Stimulated activated CD8-positive, alpha-beta memory T cell treated with anti-CD3 and anti-CD28 coated beads, Interleukin-7, amount 100 ng/mL, for 24 hours (primary cell): Measurements from ENCODE around the gene PTPN22.

ENCODE experiments used
- DNase-seq: peaks from one replicate; pipeline ENCODE4 v3.0.0-alpha.2; 2020; ENCODE audit warnings: low read depth

PTPN22 gene

DNA sequence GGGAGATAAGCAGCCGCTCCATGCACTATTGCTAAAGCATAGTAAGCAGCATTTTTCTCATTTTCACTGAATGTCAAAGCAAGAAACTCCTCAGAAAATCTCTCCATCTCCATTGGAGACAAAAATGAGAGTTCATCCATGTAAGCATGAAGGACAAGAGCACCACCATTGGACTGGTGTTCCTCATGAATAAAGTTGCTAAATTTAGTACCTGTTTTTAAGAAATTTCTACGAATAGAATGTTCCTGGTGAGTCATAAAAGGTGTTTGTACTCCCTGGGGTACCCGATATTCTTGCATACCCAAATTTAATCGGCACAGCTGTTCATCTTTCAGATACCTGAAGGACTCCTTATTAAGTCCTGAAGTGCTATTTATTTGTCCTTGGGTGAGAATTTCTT lies 74.0 kb downstream of the PTPN22 start:
- DNase-seq = no peak

DNA sequence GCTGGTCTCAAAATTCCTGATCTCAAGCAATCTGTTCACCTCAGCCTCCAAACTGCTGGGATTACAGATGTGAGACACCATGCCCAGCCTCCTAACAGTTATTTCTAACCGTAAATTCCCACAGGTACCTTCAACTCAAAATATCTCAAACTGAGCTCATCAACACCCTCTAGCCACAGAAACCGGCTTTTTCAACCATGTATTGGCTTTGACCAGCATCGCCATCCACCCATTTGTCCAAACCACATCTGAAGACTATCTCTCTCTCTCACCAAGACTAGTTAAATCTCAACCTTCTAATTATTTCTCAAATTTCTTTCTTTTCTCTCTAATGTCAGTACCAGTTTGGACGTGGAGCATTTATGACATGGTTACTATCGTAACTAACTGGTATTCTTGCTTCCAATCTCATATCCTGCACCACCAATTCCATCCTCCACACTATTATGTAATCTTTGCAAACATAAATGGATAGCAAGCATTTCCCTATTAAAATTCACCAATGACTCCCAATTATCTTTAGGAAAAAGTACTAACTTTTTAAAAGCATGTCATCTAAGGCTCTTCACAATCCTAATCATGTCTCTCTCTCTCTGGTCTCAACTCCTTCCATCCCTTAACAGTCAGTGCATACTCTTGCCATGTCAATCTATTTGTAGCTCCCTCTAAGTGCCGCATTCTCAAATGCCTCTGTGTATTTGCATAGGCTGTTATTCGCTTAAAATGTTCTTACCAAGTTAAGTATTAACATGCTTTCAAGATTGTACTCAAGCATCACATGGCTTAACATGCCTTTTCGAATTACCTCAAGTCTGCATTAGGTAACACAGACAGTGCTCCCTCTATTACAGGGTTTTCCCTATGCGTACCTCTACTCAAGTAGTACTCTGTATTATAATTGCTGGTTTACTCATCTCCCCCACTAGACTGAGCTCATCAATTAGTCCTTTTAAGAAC lies 77.4 kb downstream of the PTPN22 start:
- DNase-seq = no peak

DNA sequence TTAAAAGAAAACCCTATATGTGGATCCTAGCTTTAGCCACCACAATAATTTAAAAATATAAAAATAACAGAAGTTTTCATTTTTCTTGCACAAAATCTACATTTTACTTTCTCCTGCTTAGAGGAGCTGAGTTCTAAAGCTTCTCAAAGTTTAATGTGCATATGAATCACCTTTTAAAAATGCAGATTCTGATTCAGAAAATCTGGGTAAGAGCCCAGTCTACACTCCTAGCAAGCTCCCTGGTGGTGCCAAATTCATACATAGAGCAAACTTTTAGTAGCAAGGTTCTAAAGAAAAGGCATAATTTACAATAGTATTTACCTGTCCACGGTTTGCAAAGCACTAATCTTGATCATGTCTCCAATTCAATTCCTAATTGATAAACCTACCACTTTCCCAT lies 78.5 kb downstream of the PTPN22 start:
- DNase-seq = no peak

DNA sequence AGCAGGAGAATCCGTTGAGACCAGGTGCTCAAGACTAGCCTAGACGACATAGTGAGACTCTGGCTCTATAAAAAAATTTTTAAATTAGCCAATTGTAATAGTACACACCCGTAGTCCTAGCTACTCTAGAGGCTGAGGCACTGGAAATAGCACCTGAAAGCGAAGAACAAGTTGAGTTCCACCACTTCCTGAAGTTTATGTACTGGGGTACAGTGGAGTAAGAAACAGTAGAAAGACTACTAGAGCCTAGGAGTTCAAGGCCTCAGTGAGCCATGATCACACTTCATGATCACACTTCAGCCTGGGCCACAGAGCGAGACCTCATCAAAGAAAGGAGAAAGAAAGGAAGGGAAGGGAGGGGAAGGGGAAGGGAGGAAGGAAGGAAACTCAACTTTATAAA lies 79.0 kb downstream of the PTPN22 start:
- DNase-seq = no peak

DNA sequence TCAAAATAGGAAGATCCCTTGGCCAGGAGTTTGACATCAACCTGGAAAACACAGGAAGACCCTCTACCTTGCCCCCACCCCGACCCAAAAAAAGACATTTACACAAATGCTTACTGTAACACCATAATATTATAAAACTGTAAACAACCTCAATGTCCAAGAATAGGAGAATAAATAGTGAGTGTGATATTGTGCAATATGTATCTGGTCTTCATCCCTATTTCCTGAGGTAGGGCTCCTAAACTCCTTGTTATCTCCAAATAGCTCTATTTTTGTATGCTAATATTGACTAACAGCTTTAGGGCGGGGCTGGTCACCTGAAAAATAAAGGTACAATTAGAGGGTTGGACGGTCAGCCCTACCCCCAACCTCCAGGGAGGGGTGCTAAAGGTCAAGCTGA lies 82.7 kb downstream of the PTPN22 start:
- DNase-seq = no peak

DNA sequence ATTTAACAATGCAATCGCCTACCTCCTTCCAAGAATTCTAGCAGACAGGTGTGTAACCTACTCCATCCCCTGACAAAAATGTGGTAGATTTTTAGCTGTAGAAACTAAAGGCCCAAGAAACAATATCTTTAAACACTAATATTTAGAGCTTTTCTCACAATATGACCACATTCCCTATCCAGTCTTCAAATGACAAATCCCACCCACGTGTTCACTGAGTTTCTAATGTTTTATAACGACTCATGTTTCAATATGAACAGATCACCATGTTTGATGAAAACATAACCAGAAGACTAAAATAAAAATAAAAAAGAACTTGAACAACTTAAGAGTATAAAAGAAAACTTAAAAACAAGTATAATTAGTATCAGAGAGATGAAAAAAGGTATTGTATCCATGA lies 83.8 kb downstream of the PTPN22 start:
- DNase-seq = no peak

DNA sequence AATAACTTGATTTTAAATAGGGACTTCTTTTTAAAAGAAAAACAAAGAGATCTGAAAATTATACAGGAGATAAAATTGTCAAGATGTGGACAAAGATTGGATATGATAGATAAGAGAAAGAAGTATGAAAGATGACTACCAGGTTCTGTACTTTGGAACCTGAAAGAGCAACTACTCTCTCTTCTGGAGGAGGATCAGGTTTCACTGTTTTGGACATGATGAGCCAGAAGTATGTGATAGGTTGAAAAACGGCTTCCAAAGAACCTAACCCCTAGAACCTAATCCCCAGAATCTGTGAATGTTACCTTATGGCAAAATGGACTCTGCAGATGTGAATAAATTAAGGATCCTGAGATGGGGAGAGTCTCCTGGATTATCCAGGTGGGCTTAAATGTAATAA lies 85.4 kb downstream of the PTPN22 start:
- no peak for DNase-seq

DNA sequence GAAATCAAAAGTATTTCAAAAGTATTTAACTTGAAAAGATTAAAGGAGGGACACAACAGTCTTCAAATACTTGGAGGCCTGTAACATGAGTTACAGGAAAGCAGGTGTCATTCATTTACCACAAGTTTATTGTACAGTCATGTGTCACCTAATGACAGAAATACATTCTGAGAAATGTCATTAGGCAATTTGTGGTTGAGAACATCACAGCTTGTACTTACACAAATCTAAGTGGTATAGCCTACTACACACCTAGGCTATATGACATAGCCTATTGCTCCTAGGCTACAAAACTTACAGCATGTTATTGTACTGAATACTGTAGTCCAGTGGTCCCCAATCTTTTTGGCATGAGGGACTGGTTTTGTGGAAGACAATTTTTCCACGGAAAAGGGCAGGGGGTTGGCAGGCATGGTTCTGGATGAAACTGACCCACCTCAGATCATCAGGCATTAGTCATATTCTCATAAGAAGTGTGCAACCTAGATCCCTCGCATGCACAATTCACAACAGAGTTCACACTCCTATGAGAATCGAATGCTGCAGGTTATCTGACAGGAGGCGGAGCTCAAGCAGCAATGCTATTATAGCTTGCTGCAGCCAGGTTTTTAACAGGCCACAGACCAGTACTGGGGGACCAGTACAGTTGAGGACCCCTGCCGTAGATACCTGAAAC lies 87.3 kb downstream of the PTPN22 start:
- DNase-seq = no peak

DNA sequence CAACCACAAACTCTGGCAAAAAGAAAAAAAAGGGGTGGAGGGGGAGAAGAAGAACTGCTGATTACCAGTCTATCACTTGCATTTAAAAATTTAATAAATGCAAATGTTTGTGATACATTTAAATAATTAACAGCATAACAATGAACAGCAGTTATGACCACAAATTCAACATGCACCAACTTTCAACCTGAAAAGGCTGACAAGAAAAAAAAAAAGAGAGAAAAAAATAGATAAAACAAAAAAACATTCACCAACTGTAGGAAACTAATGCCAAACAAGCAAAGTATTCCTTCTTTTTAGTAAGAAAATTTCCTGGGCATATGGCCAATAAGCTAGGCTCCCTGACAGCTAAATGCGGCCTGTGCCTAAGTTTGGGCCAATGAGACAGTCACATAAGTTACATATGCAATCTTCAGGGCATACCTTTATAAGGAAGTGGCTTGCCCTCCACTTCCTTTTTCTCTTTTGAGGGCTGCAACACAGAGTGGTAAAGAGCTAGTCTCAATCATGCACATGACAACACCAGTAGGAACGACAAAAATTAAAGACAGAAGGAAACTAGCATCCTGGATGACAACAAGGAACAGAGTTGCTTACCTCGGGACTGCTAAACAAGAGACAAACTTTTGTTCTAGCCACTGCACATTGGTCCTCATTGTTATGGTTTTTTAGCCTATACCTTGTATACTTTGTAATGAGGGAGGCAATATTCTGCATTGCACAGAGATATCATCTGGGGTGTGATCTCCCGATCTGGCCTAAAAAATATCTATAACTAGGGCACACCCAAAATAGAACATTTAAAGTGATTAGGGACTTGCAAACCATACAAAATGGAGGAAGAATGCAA lies 88.0 kb downstream of the PTPN22 start:
- no peak for DNase-seq

DNA sequence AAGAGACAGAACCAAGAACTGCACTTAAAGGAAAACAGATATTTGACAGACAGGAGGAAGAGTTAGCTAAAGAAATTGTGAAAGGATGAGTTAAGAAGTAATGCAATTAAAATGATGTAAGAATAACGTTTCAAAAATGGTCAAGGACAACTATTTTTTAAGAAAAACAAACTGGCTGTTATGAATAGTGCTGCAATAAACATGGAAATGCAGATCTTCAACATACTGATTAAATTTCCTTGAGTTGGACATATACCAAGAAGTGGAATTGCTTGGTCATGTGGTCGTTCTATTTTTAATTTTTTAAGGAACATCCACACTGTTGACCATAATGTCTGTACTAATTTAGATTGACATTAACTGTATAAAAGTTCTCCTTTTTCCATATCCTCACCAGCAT lies 89.1 kb downstream of the PTPN22 start:
- DNase-seq = no peak

DNA sequence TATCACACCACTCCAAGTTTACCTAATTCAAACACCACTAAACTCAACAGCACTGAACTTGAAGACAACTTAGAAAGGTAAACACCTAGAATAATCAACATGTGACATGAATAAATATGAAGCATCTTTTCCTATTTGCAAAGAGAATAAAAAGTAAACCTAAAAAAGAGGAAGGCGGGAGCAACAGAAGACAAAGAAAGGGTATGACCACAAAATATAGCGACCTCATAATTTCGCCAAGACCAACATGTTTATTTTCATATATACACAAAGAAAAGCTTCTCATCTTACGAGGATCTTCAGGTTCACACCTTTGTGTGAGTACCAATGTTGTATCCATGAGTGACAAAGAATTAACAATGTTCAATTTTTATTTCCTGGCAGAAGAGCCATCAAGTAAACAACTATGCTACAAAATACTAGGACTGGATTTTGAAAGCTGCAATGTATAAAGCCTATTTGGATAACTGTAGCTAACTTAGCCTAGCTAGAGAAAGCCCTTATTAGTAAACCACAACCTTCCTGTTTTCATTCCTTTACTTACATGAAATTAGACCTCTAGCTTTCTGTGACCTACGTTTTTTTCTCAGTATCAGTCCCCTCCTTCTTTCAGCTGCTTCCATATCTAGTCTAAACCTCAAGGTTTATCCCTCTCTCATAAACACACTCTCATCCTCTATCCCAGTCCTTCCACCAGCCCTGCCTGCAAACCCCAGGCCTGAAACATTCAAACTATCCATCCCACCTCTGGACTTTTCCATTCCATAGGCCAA lies 91.0 kb downstream of the PTPN22 start:
- DNase-seq = no peak

DNA sequence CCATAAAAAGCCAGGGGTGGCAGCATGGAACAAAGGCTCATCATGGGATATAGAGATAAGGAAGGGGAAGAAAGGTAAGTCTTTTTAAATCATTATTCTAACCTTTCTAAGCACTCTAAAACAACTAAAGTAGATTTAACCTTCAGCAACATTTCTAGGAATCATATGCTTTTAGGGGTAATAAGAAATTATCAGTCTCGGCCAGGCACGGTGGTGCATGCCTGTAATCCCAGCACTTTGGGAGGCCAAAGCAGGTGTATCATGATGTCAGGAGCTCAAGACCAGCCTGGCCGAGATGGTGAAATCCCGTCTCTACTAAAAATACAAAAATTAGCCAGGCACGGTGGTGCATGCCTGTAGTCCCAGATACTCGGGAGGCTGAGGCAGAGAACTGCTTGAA lies 92.0 kb downstream of the PTPN22 start:
- DNase-seq = no peak

DNA sequence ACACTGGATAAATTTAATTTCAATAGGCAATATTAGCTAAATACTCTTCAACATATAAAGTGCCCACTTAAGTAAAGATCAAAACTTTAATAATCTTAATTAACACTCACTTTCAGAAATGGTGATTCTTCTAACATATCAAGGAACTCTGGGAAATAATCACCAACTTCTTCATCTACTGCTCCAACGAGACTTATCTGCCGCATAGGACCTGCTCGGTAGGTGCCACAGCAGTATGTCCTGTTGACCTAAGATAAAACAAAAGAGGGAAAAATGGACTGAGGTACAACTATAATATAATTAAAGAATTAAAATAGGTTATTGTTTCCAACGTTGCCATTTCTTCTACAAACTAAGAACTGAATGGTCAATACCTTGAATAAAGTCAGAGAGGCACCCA lies 94.0 kb downstream of the PTPN22 start:
- DNase-seq = no peak

DNA sequence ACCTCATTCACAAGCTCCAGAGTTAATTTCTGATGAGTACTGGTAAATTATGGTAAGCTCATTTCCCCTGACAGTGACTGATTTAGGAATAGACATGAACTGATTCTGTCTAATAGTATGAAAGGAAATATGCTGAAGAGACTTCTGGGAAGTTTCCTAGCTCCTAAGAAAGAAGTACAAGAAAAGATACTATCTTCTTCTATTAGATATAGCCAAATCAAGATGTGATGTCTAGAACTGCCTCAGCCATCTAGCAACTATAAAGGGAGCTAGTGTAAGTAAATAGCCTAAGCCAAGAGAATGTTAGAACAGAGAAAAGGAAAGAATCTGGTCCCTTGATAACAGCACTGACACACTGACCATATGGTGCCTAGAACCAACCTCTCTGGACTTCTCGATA lies 101.5 kb downstream of the PTPN22 start:
- DNase-seq = no peak

DNA sequence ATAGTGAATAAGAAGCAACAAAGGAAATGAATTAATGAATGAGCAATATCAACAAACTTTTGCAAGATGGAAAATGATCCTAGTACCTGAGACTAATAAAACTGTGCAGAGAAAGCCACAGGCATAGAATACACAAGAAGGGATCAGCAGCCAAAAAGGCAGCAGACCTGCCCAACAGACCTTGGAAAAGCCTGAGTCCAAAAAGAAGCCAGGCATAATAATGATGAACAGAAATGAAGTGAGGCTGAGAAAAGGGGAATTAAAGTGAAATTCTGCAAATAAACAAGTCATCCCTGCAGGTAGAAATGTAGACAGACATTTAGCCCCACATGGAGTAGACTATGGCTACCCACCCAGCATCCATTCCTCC lies 101.9 kb downstream of the PTPN22 start:
- DNase-seq = no peak

DNA sequence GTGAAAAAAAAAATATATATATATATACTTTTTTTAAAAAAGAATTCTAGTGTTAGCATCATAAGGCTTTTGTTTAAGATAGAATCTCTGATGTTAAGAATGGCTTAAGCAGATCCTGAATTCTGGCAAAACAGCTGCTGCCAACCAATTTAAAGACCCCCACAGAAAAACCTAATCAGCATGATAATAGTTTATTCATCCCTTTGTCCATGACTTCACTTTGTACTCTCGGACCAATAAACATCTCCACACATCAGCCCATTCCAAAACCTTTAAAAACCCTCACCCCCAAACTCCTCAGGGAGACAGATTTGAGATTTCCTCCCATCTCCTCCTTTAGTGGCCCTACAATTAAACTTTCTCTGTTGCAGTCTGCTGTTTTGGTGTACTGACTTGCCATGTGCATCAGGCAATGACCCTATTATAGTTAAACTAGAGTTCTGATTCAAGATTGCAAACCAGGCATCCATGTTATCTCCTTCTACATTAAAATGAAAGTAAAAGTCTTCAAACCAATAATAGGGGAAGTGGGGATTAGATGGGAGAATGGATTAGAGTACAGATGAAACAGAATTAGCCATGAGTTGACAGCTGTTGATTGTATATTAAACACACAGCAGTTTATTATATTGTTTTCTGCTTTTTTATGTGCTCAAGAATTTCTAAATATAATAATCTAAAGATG lies 102.5 kb downstream of the PTPN22 start:
- no peak for DNase-seq

DNA sequence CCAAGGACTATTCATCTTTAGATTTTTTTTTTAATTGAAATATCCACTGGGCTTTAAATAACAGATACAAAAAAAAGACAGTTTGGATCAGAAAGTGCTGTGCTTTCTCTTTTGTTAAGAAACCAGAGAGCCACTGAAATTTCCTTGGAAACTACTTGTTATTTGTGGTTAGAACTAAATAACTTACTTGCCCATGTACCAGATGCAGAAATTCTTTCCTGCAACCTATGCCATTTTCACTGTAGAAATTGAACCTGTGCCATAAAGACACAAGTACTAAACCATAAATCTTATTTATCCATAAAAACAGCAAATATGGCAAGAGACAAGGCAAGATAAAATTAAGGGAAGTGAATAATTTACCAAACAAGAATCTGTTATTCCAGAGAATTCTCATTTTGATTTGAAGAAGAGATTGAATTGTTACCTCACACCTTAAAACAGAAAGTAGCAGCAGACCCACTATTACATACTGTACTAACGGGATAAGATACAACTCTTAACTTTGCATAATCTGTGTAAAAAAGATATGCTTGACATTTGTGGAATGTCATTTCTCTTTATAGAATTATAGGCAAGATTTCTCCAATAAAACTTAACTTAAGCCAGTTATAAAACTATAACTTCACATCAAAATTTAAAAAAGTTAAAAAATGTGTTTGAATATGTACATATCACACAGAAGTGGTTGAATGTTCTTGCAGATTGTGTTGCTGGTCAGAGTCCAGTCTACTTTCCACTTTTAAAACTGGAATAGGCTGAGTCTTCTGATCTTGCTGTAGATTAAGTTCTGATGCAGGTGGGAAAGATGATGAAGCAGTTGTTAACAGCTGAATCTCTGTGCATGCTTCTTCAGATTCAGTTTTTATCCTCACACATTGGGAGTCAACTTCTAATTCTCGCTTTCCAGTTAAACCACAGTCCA lies 105.9 kb downstream of the PTPN22 start:
- DNase-seq = no peak
